SK-N-SH (cell line): ENCODE measurements around the gene FUT7.

Experiments
- EP300 ChIP-seq, 2 experiments: IDR thresholded peaks; 2 replicates each; pipeline versions ENCODE4 v1.4.0 to v1.6.1; 2012; ENCODE audit warnings: borderline replicate concordance in 1 of 2, low read depth in 1 of 2, low read length in 1 of 2
- EZH2phosphoT487 ChIP-seq: fragments of 200-600 bp; sonication (generic); IDR thresholded peaks from 2 replicates; pipeline ENCODE4 v1.6.1; 2017; ENCODE audit warnings: low read depth, mixed run types, mild to moderate bottlenecking, antibody characterized with exemption, moderate library complexity, borderline replicate concordance
- JUND ChIP-seq: IDR thresholded peaks from 2 replicates; pipeline ENCODE4 v1.4.0; 2012
- MXI1 ChIP-seq: IDR thresholded peaks from 2 replicates; pipeline ENCODE4 v1.6.1; 2012; ENCODE audit warnings: mild to moderate bottlenecking, low read depth, low read length, improper control_type of control experiment
- POLR2AphosphoS5 ChIP-seq: IDR thresholded peaks from 2 replicates; pipeline ENCODE4 v1.6.1; 2012; ENCODE audit warnings: low read depth, low read length
- RFX5 ChIP-seq: IDR thresholded peaks from 2 replicates; pipeline ENCODE4 v1.6.1; 2012; ENCODE audit warnings: mild to moderate bottlenecking, improper control_type of control experiment, low read length
- ZBTB33 ChIP-seq: IDR thresholded peaks from 2 replicates; pipeline ENCODE4 v1.4.0; 2012; ENCODE audit warnings: low read depth, borderline replicate concordance
- TF ChIP-seq, protein P1 (sequence below): fragments of 200-600 bp; sonication (generic); IDR thresholded peaks from 2 replicates; pipeline ENCODE4 v1.6.1; 2017; ENCODE audit warnings: antibody characterized with exemption, mild to moderate bottlenecking, moderate library complexity

- TF ChIP-seq, protein P1, sequence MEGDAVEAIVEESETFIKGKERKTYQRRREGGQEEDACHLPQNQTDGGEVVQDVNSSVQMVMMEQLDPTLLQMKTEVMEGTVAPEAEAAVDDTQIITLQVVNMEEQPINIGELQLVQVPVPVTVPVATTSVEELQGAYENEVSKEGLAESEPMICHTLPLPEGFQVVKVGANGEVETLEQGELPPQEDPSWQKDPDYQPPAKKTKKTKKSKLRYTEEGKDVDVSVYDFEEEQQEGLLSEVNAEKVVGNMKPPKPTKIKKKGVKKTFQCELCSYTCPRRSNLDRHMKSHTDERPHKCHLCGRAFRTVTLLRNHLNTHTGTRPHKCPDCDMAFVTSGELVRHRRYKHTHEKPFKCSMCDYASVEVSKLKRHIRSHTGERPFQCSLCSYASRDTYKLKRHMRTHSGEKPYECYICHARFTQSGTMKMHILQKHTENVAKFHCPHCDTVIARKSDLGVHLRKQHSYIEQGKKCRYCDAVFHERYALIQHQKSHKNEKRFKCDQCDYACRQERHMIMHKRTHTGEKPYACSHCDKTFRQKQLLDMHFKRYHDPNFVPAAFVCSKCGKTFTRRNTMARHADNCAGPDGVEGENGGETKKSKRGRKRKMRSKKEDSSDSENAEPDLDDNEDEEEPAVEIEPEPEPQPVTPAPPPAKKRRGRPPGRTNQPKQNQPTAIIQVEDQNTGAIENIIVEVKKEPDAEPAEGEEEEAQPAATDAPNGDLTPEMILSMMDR: no peak
- no peak for TF ChIP-seq RFX5
- no peak for TF ChIP-seq JUND
- TF ChIP-seq ZBTB33: no peak
- TF ChIP-seq EZH2phosphoT487: no peak
- no peak for TF ChIP-seq EP300 (IDR thresholded peaks at IDR 0.05; ENCODE audit: borderline replicate concordance in 1 of 2, low read depth in 1 of 2, low read length in 1 of 2)
- TF ChIP-seq POLR2AphosphoS5: no peak
- TF ChIP-seq MXI1: no peak
Measured at GRCh38 chr9:137051145-137051724, 19.3 kb upstream of the FUT7 start.
